HepG2 (cell line): ENCODE measurements around the gene SNN. TPM values are rescaled to one million over a fixed set of nuclear protein-coding genes. Genes with fewer than 3 reads are reported as not detected.

Experiments used
- ASH2L ChIP-seq: fragments of 300-600, 200-600 bp; sonication (generic); IDR thresholded peaks from 2 replicates; pipeline ENCODE4 v1.7.0; 2017; ENCODE audit warnings: low read depth, mild to moderate bottlenecking, moderate library complexity, mixed read lengths, low read length; ENCODE audit not compliant: insufficient read length
- BCL3 ChIP-seq: sonication (generic); formaldehyde crosslinking; IDR thresholded peaks from 2 replicates; pipeline ENCODE4 v1.5.1; 2020; ENCODE audit warnings: mild to moderate bottlenecking, missing genetic modification reagents, moderate library complexity
- CBX2 ChIP-seq, 2 experiments: fragments of 200-600 bp in 1 of 2; sonication (generic); formaldehyde crosslinking in 1 of 2; IDR thresholded peaks; 2 replicates each; pipeline versions ENCODE4 v1.7.0 to v1.8.1; 2018 to 2022; ENCODE audit warnings: low read depth in 2 of 2, low read length in 1 of 2, mild to moderate bottlenecking in 1 of 2, missing genetic modification reagents in 1 of 2
- ETS1 ChIP-seq: sonication (generic); formaldehyde crosslinking; IDR thresholded peaks from 2 replicates; pipeline ENCODE4 v1.4.0; 2020; ENCODE audit warnings: missing genetic modification reagents
- FOSL2 ChIP-seq: sonication (generic); formaldehyde crosslinking; IDR thresholded peaks from 2 replicates; pipeline ENCODE4 v1.4.0; 2020; ENCODE audit warnings: missing genetic modification reagents
- GATA4 ChIP-seq: sonication (generic); IDR thresholded peaks from 2 replicates; pipeline ENCODE4 v1.6.1; 2016; ENCODE audit warnings: antibody characterized with exemption, low read depth, borderline replicate concordance
- GTF3A ChIP-seq: sonication (generic); formaldehyde crosslinking; conservative IDR thresholded peaks from 2 replicates; pipeline ENCODE4 v1.4.0; 2020; ENCODE audit warnings: mild to moderate bottlenecking, missing genetic modification reagents
- IRF1 ChIP-seq: sonication (generic); formaldehyde crosslinking; IDR thresholded peaks from 2 replicates; pipeline ENCODE4 v1.4.0; 2020; ENCODE audit warnings: low read depth, mild to moderate bottlenecking, missing genetic modification reagents
- JDP2 ChIP-seq: sonication (generic); formaldehyde crosslinking; IDR thresholded peaks from 2 replicates; pipeline ENCODE4 v1.8.1; 2022; ENCODE audit warnings: missing genetic modification reagents, borderline replicate concordance
- KAT8 ChIP-seq: IDR thresholded peaks from 2 replicates; pipeline ENCODE4 v1.6.1; 2016; ENCODE audit warnings: missing genetic modification reagents, missing compliant biosample characterization
- KLF15 ChIP-seq: sonication (generic); formaldehyde crosslinking; IDR thresholded peaks from 2 replicates; pipeline ENCODE4 v1.8.1; 2023; ENCODE audit warnings: borderline replicate concordance, mild to moderate bottlenecking, inconsistent platforms, missing genetic modification reagents, mixed read lengths
- KLF16 ChIP-seq, 2 experiments: sonication (generic) in 1 of 2; formaldehyde crosslinking in 1 of 2; IDR thresholded peaks; 2 replicates each; pipeline versions ENCODE4 v1.6.1 to v1.8.0; 2016 to 2023; ENCODE audit warnings: missing genetic modification reagents in 2 of 2, missing compliant biosample characterization in 1 of 2
- MAFK ChIP-seq, 2 experiments: IDR thresholded peaks in 1 of 2; conservative IDR thresholded peaks in 1 of 2; 2 replicates each; pipeline ENCODE4 v1.6.1; 2011; ENCODE audit warnings: improper control_type of control experiment in 2 of 2, low read length in 2 of 2
- MATR3 ChIP-seq: sonication (generic); formaldehyde crosslinking; IDR thresholded peaks from 2 replicates; pipeline ENCODE4 v1.4.0; 2020; ENCODE audit warnings: missing genetic modification reagents
- MED1 ChIP-seq: sonication (generic); formaldehyde crosslinking; IDR thresholded peaks from 2 replicates; pipeline ENCODE4 v1.4.0; 2020; ENCODE audit warnings: missing genetic modification reagents
- MYC ChIP-seq: sonication (generic); formaldehyde crosslinking; IDR thresholded peaks from 2 replicates; pipeline ENCODE4 v1.9.0; 2021; ENCODE audit warnings: missing genetic modification reagents, borderline replicate concordance
- PREB ChIP-seq: sonication (generic); formaldehyde crosslinking; IDR thresholded peaks from 2 replicates; pipeline ENCODE4 v1.4.0; 2020; ENCODE audit warnings: missing genetic modification reagents
- RAD21 ChIP-seq: fragments of 450-650 bp; formaldehyde crosslinking; IDR thresholded peaks from 2 replicates; pipeline ENCODE4 v1.5.0; 2020; ENCODE audit warnings: mild to moderate bottlenecking
- ZFP36L1 ChIP-seq: sonication (generic); formaldehyde crosslinking; IDR thresholded peaks from 2 replicates; pipeline ENCODE4 v1.8.0; 2022; ENCODE audit warnings: mild to moderate bottlenecking, missing genetic modification reagents, moderate library complexity
- ZNF335 ChIP-seq: sonication (generic); formaldehyde crosslinking; IDR thresholded peaks from 2 replicates; pipeline ENCODE4 v1.4.0; 2020; ENCODE audit warnings: missing genetic modification reagents
- ZNF510 ChIP-seq: sonication (generic); formaldehyde crosslinking; IDR thresholded peaks from 2 replicates; pipeline ENCODE4 v1.4.0; 2020; ENCODE audit warnings: low read depth, mild to moderate bottlenecking, missing genetic modification reagents
- ZNF530 ChIP-seq: sonication (generic); formaldehyde crosslinking; IDR thresholded peaks from 2 replicates; pipeline ENCODE4 v1.5.0; 2020; ENCODE audit warnings: low read depth, mild to moderate bottlenecking, missing genetic modification reagents
- ZNF652 ChIP-seq: IDR thresholded peaks from 2 replicates; pipeline ENCODE4 v1.6.1; 2016; ENCODE audit warnings: low read depth, borderline replicate concordance
- ZNF703 ChIP-seq: sonication (generic); formaldehyde crosslinking; IDR thresholded peaks from 2 replicates; pipeline ENCODE4 v1.5.1; 2020; ENCODE audit warnings: missing genetic modification reagents, mild to moderate bottlenecking, moderate library complexity, borderline replicate concordance
- ZNF749 ChIP-seq: sonication (generic); formaldehyde crosslinking; IDR thresholded peaks from 2 replicates; pipeline ENCODE4 v1.8.0; 2022; ENCODE audit warnings: mild to moderate bottlenecking, missing genetic modification reagents, moderate library complexity, borderline replicate concordance
- ZNF775 ChIP-seq: sonication (generic); formaldehyde crosslinking; IDR thresholded peaks from 2 replicates; pipeline ENCODE4 v1.4.0; 2020; ENCODE audit warnings: missing genetic modification reagents, mild to moderate bottlenecking, moderate library complexity, borderline replicate concordance
- ZSCAN9 ChIP-seq: IDR thresholded peaks from 2 replicates; pipeline ENCODE4 v1.6.1; 2016; ENCODE audit warnings: borderline replicate concordance
- polyA plus RNA-seq, 8 experiments: library from polyadenylated mRNA; depleted of rRNA in 3 of 8; stranded (reverse) in 7 of 8; unstranded in 1 of 8; fragments of >200 nt; fragmentation: Illumina TruSeq in 4 of 8; extraction: Trizol in 4 of 8; gene quantifications; 2 replicates each; pipeline versions ENCODE4 v1.2.1 to v1.2.3, GENCODE V29; 2011 to 2016; ENCODE audit warnings: low read depth in 4 of 8, missing spikeins in 1 of 8, mixed read lengths in 1 of 8; ENCODE audit not compliant: insufficient read depth in 1 of 8
- total RNA-seq, 5 experiments: library from RNA; depleted of rRNA; stranded (reverse); fragments of >200 nt; fragmentation: Illumina TruSeq; extraction: Trizol; gene quantifications; 2 replicates each; pipeline ENCODE4 v1.2.3, GENCODE V29; 2016; ENCODE audit warnings: low read depth in 1 of 5

The SNN gene
- total and polyA plus RNA-seq, 2 of the 13 experiments (the other 11 are each of a cell fraction or from before 2014, with no cell fraction given): 5.2 to 8.4 TPM

GRCh38 chr16:11621920-11622651, 46.2 kb upstream of the SNN start (continued):
- TF ChIP-seq ASH2L (no peak), ZSCAN9 (CRISPR knock-in tag) (no peak), ZNF749 (CRISPR knock-in tag) (no peak), GTF3A (no peak), MAFK (conservative IDR thresholded peaks at IDR 0.05 in 1 of 2, IDR thresholded peaks at IDR 0.05 in 1 of 2; ENCODE audit: low read length in 2 of 2) (no peak), PREB (CRISPR knock-in tag) (no peak), KAT8 (no peak), MED1 (CRISPR knock-in tag) (no peak), MYC (CRISPR knock-in tag) (no peak), RAD21 (CRISPR knock-in tag) (no peak), ZFP36L1 (CRISPR knock-in tag) (no peak), ZNF335 (CRISPR knock-in tag) (no peak), FOSL2 (CRISPR knock-in tag) (no peak), ZNF703 (CRISPR knock-in tag) (no peak), KLF15 (CRISPR knock-in tag) (no peak), JDP2 (CRISPR knock-in tag) (no peak), ZNF510 (CRISPR knock-in tag) (no peak), BCL3 (CRISPR knock-in tag) (0 out of 2 replicates have a peak, but pooled peaks have one; percentile 57), IRF1 (CRISPR knock-in tag) (no peak), ZNF530 (no peak), ZNF652 (no peak), GATA4 (no peak), ZNF775 (CRISPR knock-in tag) (no peak), KLF16 (CRISPR knock-in tag; IDR thresholded peaks at IDR 0.05) (no peak), ETS1 (CRISPR knock-in tag) (no peak), CBX2 (IDR thresholded peaks at IDR 0.05; ENCODE audit: low read depth, low read length) (no peak), CBX2 (CRISPR knock-in tag; IDR thresholded peaks at IDR 0.05; ENCODE audit: low read depth) (peak; percentile 90; the same call in 1 of the 2 replicates), MATR3 (CRISPR knock-in tag) (no peak)
